OCI-LY1 (cell line): Measurements from ENCODE around the gene KIF17.

Experiments
- H2AFZ ChIP-seq: fragments of 200-600 bp; sonication (generic), shearing (Covaris generic); 2 replicates; pipeline ENCODE4 v1.6.0; 2014; ENCODE audit warnings: antibody characterized with exemption, mild to moderate bottlenecking, low read length
- H3F3A ChIP-seq: fragments of 200-600 bp; sonication (generic), shearing (Covaris generic); 2 replicates; pipeline ENCODE4 v1.6.0; 2014; ENCODE audit warnings: mild to moderate bottlenecking, antibody characterized with exemption, low read length, moderate library complexity; ENCODE audit not compliant: insufficient read depth
- H3K27ac ChIP-seq: fragments of 200-600 bp; sonication (generic); 2 replicates; pipeline ENCODE4 v1.5.1; 2014; ENCODE audit warnings: low read length, mixed run types, mild to moderate bottlenecking, low read depth; ENCODE audit not compliant: poor library complexity, severe bottlenecking
- H3K27me3 ChIP-seq: fragments of 200-600 bp; sonication (generic); 2 replicates; pipeline ENCODE4 v1.6.0; 2014; ENCODE audit warnings: antibody characterized with exemption, mild to moderate bottlenecking, low read length, moderate library complexity; ENCODE audit not compliant: insufficient read depth
- H3K36me3 ChIP-seq: fragments of 200-600 bp; sonication (generic); 2 replicates; pipeline ENCODE4 v1.6.1; 2014; ENCODE audit warnings: mild to moderate bottlenecking, antibody characterized with exemption, low read length, moderate library complexity, mixed read lengths; ENCODE audit not compliant: insufficient read depth
- H3K4me1 ChIP-seq: fragments of 200-600 bp; sonication (generic); 2 replicates; pipeline ENCODE4 v1.5.1; 2014; ENCODE audit warnings: mild to moderate bottlenecking, low read length, moderate library complexity; ENCODE audit not compliant: insufficient read depth, severe bottlenecking
- H3K4me2 ChIP-seq: fragments of 200-600 bp; sonication (generic), shearing (Covaris generic); 2 replicates; pipeline ENCODE4 v1.6.1; 2014; ENCODE audit warnings: low read length
- H3K4me3 ChIP-seq: fragments of 200-600 bp; sonication (generic); 2 replicates; pipeline ENCODE4 v1.5.1; 2014; ENCODE audit warnings: low read length, low read depth, mild to moderate bottlenecking, mixed read lengths; ENCODE audit not compliant: poor library complexity, severe bottlenecking
- H3K79me2 ChIP-seq: fragments of 200-600 bp; shearing (Covaris generic); 2 replicates; pipeline ENCODE4 v1.6.1; 2016; ENCODE audit warnings: mixed run types, low read length, mixed read lengths; ENCODE audit not compliant: insufficient read depth
- H3K9ac ChIP-seq: fragments of 200-600 bp; sonication (generic), shearing (Covaris generic); 2 replicates; pipeline ENCODE4 v1.6.1; 2014; ENCODE audit warnings: mild to moderate bottlenecking, low read length, mixed read lengths
- H3K9me2 ChIP-seq: fragments of 200-600 bp; sonication (generic), shearing (Covaris generic); 2 replicates; pipeline ENCODE4 v1.6.1; 2014; ENCODE audit warnings: low read depth, mild to moderate bottlenecking, low read length, mixed read lengths
- H3K9me3 ChIP-seq: fragments of 200-600 bp; shearing (Covaris generic); 2 replicates; pipeline ENCODE4 v1.6.1; 2014; ENCODE audit warnings: low read length, mixed read lengths
- H4K20me1 ChIP-seq: fragments of 200-600 bp; sonication (generic), shearing (Covaris generic); 2 replicates; pipeline ENCODE4 v1.6.0; 2016; ENCODE audit warnings: mild to moderate bottlenecking, low read length; ENCODE audit not compliant: insufficient read depth
- CTCF ChIP-seq: fragments of 200-600 bp; sonication (generic), shearing (Covaris generic); IDR thresholded peaks from 2 replicates; pipeline ENCODE4 v1.5.1; 2017; ENCODE audit warnings: mild to moderate bottlenecking, antibody characterized with exemption, low read length, moderate library complexity, mixed read lengths
- EZH2 ChIP-seq: fragments of 200-600 bp; sonication (generic), shearing (Covaris generic); IDR thresholded peaks from 2 replicates; pipeline ENCODE4 v1.8.0; 2017; ENCODE audit warnings: borderline replicate concordance, mixed run types, mild to moderate bottlenecking, antibody characterized with exemption, low read length, moderate library complexity, mixed read lengths

Gene KIF17

GRCh38 chr1:20648438-20648837, 69.4 kb downstream of the KIF17 start:
- H2AFZ ChIP-seq, result no peak overlapping the region
- H3K4me3 ChIP-seq, result no peak overlapping the region
- H4K20me1 ChIP-seq, result no peaks in the 10 kb centered on the region
- no peaks in the 10 kb centered on the region for H3K79me2 ChIP-seq
- no peak for TF ChIP-seq EZH2
- no peak for TF ChIP-seq CTCF
- H3F3A ChIP-seq, result no peaks in the 10 kb centered on the region
- no peaks in the 10 kb centered on the region for H3K4me1 ChIP-seq
- H3K9me3 ChIP-seq, result no peaks in the 10 kb centered on the region
- no peaks in the 10 kb centered on the region for H3K27me3 ChIP-seq
- H3K36me3 ChIP-seq, result peaks cover 44% of the 10 kb centered on the region
- no peak overlapping the region for H3K9ac ChIP-seq
- H3K4me2 ChIP-seq, result no peak overlapping the region
- H3K9me2 ChIP-seq, result no peaks in the 10 kb centered on the region
- no peak overlapping the region for H3K27ac ChIP-seq

- no peaks in the 10 kb centered on the region; the same call in 1 of the 2 replicates for H3K27me3 ChIP-seq
- no peaks in the 10 kb centered on the region for H3K4me1 ChIP-seq
- no peak overlapping the region for H2AFZ ChIP-seq
- H3K36me3 ChIP-seq, result peaks cover 16% of the 10 kb centered on the region
- no peak for TF ChIP-seq CTCF
- TF ChIP-seq EZH2, result no peak
- no peak overlapping the region for H3K27ac ChIP-seq
- H4K20me1 ChIP-seq, result no peaks in the 10 kb centered on the region
- no peak overlapping the region for H3K4me2 ChIP-seq
- H3F3A ChIP-seq, result no peaks in the 10 kb centered on the region
- no peaks in the 10 kb centered on the region for H3K9me2 ChIP-seq
- no peak overlapping the region for H3K4me3 ChIP-seq
- no peaks in the 10 kb centered on the region for H3K9me3 ChIP-seq
- H3K79me2 ChIP-seq, result no peaks in the 10 kb centered on the region
- no peak overlapping the region for H3K9ac ChIP-seq
Measured at GRCh38 chr1:20645414-20645813, 72.4 kb downstream of the KIF17 start.

GRCh38 chr1:20644416-20644815, 73.4 kb downstream of the KIF17 start:
- Histone ChIP-seq H3K36me3 (peaks cover 8% of the 10 kb centered on the region; the same call in 1 of the 2 replicates), H3K4me2 (no peak overlapping the region), H2AFZ (no peak overlapping the region), H3K9me2 (no peaks in the 10 kb centered on the region), H3K9me3 (no peaks in the 10 kb centered on the region), H3K79me2 (no peaks in the 10 kb centered on the region), H3K4me1 (no peaks in the 10 kb centered on the region), H3F3A (no peaks in the 10 kb centered on the region), H3K9ac (no peak overlapping the region), H3K27me3 (no peaks in the 10 kb centered on the region; the same call in 1 of the 2 replicates), H4K20me1 (no peaks in the 10 kb centered on the region), H3K27ac (no peak overlapping the region), H3K4me3 (no peak overlapping the region)
- TF ChIP-seq EZH2 (no peak), CTCF (no peak)
